A673 (cell line): ENCODE measurements around the gene EFR3B. TPM values are rescaled to one million over a fixed set of nuclear protein-coding genes. Genes with fewer than 3 reads are reported as not detected.
A peak's percentile ranks its signal among the peaks of the same experiment; 100 is the strongest.
"Not testable (repeated sequence)": the region's sequence is repeated elsewhere in the genome, so short reads cannot be mapped to it uniquely, and the experiment has no call there.

Experiments used
- BruUV-seq: library from RNA; stranded (reverse); fragments of 400-500 nt; replicated peaks from 2 replicates; lab custom pipeline; 2021; lab: Mats Ljungman, UMichigan
- CTCF ChIA-PET: fragments of 300-600 bp; sonication (Branson Sonifier 250); formaldehyde crosslinking; loops from one replicate; lab custom pipeline; 2022; ENCODE audit warnings: antibody characterized with exemption; lab: Charles Lee
- POLR2A ChIA-PET: fragments of 300-600 bp; sonication (Branson Sonifier 250); formaldehyde crosslinking; loops from one replicate; lab custom pipeline; 2022; ENCODE audit warnings: antibody characterized with exemption; ENCODE audit not compliant: low non-redundant PET; lab: Charles Lee
- DNase-seq: peaks from one replicate; pipeline ENCODE4 v3.0.0-alpha.2; 2015; ENCODE audit warnings: low spot score
- H3K27ac ChIP-seq: fragments of 200-600 bp; sonication (generic); 2 replicates; pipeline ENCODE4 v1.5.1; 2016; ENCODE audit warnings: mixed run types, low read depth, mild to moderate bottlenecking, mixed read lengths, antibody characterized with exemption, low read length; ENCODE audit not compliant: poor library complexity, severe bottlenecking
- H3K27me3 ChIP-seq: fragments of 200-600 bp; sonication (generic); replicated peaks from 2 replicates; pipeline ENCODE4 v1.6.1; 2017; ENCODE audit warnings: mixed run types, low read depth, mild to moderate bottlenecking, mixed read lengths, antibody characterized with exemption, low read length; ENCODE audit not compliant: insufficient read depth, poor library complexity
- H3K36me3 ChIP-seq: fragments of 200-600 bp; sonication (generic); 2 replicates; pipeline ENCODE4 v1.6.1; 2016; ENCODE audit warnings: mixed run types, mild to moderate bottlenecking, mixed read lengths, antibody characterized with exemption, low read length; ENCODE audit not compliant: insufficient read depth, poor library complexity, severe bottlenecking
- H3K4me1 ChIP-seq: fragments of 200-600 bp; sonication (generic); 2 replicates; pipeline ENCODE4 v1.6.1; 2017; ENCODE audit warnings: mixed run types, mild to moderate bottlenecking, mixed read lengths, antibody characterized with exemption, low read length; ENCODE audit not compliant: insufficient read depth, poor library complexity, severe bottlenecking
- H3K4me3 ChIP-seq: fragments of 200-600 bp; sonication (generic); 2 replicates; pipeline ENCODE4 v1.5.1; 2016; ENCODE audit warnings: low read depth, mixed run types, mild to moderate bottlenecking, mixed read lengths, low read length; ENCODE audit not compliant: poor library complexity, severe bottlenecking
- H3K9me3 ChIP-seq: fragments of 200-600 bp; sonication (generic); 2 replicates; pipeline ENCODE4 v1.6.1; 2016; ENCODE audit warnings: mixed run types, low read depth, mild to moderate bottlenecking, mixed read lengths, antibody characterized with exemption, low read length; ENCODE audit not compliant: poor library complexity, severe bottlenecking
- EZH2 ChIP-seq: fragments of 200-600 bp; sonication (generic); IDR thresholded peaks from 2 replicates; pipeline ENCODE4 v1.6.1; 2017; ENCODE audit warnings: borderline replicate concordance, low read depth, mild to moderate bottlenecking, mixed read lengths, antibody characterized with exemption, low read length; ENCODE audit not compliant: poor library complexity, severe bottlenecking
- intact Hi-C: fragments of 100-400 bp; cut with micrococcal nuclease; formaldehyde crosslinking; loops from one replicate; pipeline ENCODE4 v1.10.0; 2022; ENCODE audit not compliant: unreplicated experiment
- total RNA-seq: library from RNA; stranded (reverse); gene quantifications from 2 replicates; pipeline ENCODE4 v1.2.3, GENCODE V29; 2021
- TF ChIP-seq, protein P1 (sequence below): fragments of 300-800, 200-600 bp; sonication (generic); conservative IDR thresholded peaks from 2 replicates; pipeline ENCODE4 v1.5.1; 2017; ENCODE audit warnings: low read depth, mild to moderate bottlenecking, antibody characterized with exemption, low read length, moderate library complexity, mixed read lengths

Gene EFR3B
- total RNA-seq, 1 experiment from 2014 or later = 1.0 TPM

DNA sequence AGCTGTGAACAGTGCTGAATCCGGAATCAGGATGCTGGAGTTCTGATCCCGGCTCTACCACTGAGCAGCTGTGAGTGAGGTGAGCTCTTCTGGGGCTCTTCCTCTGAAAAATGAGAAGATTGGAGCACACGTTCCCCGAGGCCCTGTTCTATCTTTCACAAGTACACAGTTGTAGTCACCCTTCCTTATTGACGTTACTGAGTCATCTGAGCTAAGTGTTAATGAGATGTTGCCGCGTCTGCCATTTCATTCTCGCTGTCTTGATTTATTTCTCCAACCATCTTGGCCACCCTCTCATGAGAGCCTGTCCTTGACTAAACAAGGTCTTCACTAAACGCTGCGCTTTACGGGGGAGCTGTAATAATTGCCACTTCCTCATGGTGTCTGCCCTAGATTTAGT lies 31.9 kb upstream of the EFR3B start:
- H3K36me3 ChIP-seq = no peaks in the 10 kb centered on the region
- no TSS peak for BruUV-seq
- DNase-seq = peak; percentile 17
- no peaks in the 10 kb centered on the region for H3K9me3 ChIP-seq
- no peak overlapping the region for H3K4me3 ChIP-seq
- CTCF ChIA-PET = no interaction called here
- POLR2A ChIA-PET = no interaction called here
- no peak overlapping the region for H3K27ac ChIP-seq
- TF ChIP-seq, protein P1, sequence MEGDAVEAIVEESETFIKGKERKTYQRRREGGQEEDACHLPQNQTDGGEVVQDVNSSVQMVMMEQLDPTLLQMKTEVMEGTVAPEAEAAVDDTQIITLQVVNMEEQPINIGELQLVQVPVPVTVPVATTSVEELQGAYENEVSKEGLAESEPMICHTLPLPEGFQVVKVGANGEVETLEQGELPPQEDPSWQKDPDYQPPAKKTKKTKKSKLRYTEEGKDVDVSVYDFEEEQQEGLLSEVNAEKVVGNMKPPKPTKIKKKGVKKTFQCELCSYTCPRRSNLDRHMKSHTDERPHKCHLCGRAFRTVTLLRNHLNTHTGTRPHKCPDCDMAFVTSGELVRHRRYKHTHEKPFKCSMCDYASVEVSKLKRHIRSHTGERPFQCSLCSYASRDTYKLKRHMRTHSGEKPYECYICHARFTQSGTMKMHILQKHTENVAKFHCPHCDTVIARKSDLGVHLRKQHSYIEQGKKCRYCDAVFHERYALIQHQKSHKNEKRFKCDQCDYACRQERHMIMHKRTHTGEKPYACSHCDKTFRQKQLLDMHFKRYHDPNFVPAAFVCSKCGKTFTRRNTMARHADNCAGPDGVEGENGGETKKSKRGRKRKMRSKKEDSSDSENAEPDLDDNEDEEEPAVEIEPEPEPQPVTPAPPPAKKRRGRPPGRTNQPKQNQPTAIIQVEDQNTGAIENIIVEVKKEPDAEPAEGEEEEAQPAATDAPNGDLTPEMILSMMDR = no peak
- no peak for TF ChIP-seq EZH2
- H3K27me3 ChIP-seq = no peaks in the 10 kb centered on the region
- H3K4me1 ChIP-seq = no peaks in the 10 kb centered on the region
- intact Hi-C loops = no loop called here

DNA sequence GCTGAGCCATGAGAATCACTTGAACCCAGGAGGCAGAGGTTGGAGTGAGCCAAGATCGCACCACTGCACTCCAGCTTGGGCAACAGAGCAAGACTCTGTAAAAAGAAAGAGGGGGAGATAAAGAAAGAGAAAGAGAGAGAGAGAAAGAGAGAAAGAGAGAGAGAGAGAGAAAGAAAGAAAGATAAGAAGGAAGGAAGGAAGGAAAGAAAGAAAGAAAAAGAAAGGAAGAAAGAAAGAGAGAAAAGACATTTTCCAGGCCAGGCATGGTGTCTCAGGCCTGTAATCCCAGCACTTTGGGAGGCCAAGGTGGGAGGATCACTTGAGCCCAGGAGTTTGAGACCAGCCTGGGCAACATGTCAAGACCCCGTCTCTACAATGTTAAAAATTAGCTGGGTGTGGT lies 30.5 kb upstream of the EFR3B start:
- H3K4me1 ChIP-seq, BruUV-seq, H3K4me3 ChIP-seq, POLR2A ChIA-PET, intact Hi-C loops, H3K27me3 ChIP-seq, H3K36me3 ChIP-seq, H3K9me3 ChIP-seq, DNase-seq, H3K27ac ChIP-seq: not testable (repeated sequence)
- CTCF ChIA-PET = interaction anchor here (0.7 kb wide), 1 partner anchor 11 kb away, joined by 5 read pairs; no protein-coding TSS in a partner anchor

DNA sequence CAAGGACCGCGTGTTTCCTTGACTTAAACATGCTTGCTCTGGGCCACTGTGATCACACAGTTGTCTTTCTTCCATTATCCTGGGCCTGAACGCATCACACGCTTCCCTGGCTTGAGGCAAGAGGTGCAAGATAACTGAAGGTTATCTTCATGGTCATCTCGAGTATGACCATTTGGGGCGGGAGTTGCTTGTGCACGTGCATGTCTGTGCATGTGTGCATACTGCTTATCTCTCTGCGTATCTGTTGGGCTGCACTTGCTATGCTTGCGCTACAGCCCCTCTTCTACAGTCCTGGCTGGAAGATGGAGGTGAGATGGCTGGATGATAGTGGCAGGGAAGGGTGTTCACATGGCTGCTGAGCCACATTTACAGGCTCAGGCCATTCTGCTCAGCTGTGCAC lies 27.2 kb upstream of the EFR3B start:
- no peak for DNase-seq
- Histone ChIP-seq H3K27ac (no peak overlapping the region), H3K4me3 (no peak overlapping the region), H3K9me3 (no peaks in the 10 kb centered on the region), H3K27me3 (no peaks in the 10 kb centered on the region), H3K4me1 (no peaks in the 10 kb centered on the region), H3K36me3 (no peaks in the 10 kb centered on the region)
- no peak for TF ChIP-seq EZH2
- TF ChIP-seq, protein P1 = no peak
- BruUV-seq = no TSS peak
- CTCF ChIA-PET = no interaction called here
- POLR2A ChIA-PET = no interaction called here
- intact Hi-C loops = no loop called here

DNA sequence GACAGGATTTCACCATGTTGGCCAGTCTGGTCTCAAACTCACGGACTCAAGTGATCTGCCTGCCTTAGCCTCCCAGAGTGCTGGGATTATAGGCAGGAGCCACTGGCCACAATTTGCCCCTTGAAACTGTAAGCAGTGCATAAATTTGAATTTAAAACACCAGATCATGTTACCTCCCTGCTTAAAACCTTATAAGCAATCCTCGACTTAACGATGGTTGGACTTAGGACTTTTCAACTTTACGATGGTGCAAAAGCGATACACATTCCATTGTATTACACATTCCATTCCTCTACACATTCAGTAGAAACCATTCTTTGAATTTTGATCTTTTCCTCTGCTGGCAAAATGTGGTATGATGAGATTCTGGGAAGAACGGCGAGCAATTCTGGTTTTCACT lies 23.2 kb upstream of the EFR3B start:
- TF ChIP-seq, protein P1 = no peak
- no peak for TF ChIP-seq EZH2
- peak; percentile 25 for DNase-seq
- no peak overlapping the region for H3K27ac ChIP-seq
- H3K36me3 ChIP-seq = no peaks in the 10 kb centered on the region
- intact Hi-C loops = no loop called here
- no peaks in the 10 kb centered on the region for H3K4me1 ChIP-seq
- POLR2A ChIA-PET = no interaction called here
- H3K4me3 ChIP-seq = no peak overlapping the region
- BruUV-seq = no TSS peak
- no peaks in the 10 kb centered on the region for H3K9me3 ChIP-seq
- CTCF ChIA-PET = no interaction called here
- peaks cover 7% of the 10 kb centered on the region for H3K27me3 ChIP-seq
